HG03469 (cell line): ENCODE results near the gene TMC5.
"Not testable (repeated sequence)": the region's sequence is repeated elsewhere in the genome, so short reads cannot be mapped to it uniquely, and the experiment has no call there.

Source experiments
- ATAC-seq: cut with Tn5 transposase; IDR thresholded peaks from one replicate; pipeline ENCODE4 v1.9.1; 2021; ENCODE audit warnings: mild to moderate bottlenecking, moderate library complexity, moderate number of reproducible peaks; ENCODE audit not compliant: unreplicated experiment

The TMC5 gene

DNA sequence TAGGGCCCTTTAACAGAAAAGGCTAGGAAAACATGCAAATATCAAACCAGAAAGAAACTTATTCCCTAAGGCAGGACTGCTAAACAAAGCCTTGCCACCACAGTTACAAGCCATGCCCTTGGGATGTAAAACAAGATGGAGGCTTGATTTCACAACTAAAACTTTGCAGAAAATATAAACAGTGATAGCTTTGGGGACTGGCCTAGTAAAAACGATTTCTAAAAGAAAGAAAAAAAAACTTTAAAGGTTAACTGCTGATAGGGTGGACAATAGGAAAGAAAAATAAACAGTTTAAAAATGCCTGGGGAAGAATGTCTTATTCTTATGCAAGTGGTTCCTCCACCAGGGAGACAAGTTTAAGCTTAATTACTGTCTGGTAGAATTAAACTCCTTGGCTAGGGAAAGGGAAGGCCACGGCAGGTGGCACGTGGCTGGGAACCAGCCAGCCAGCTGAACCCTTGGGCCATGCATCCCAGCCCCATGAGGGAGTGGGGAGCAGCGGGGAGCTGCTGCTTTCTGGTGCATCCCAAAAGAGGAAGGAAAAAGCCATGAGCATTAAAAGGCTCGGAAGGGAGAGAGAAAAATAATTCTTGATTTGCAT lies 10.7 kb upstream of the TMC5 start:
- no peak for ATAC-seq

DNA sequence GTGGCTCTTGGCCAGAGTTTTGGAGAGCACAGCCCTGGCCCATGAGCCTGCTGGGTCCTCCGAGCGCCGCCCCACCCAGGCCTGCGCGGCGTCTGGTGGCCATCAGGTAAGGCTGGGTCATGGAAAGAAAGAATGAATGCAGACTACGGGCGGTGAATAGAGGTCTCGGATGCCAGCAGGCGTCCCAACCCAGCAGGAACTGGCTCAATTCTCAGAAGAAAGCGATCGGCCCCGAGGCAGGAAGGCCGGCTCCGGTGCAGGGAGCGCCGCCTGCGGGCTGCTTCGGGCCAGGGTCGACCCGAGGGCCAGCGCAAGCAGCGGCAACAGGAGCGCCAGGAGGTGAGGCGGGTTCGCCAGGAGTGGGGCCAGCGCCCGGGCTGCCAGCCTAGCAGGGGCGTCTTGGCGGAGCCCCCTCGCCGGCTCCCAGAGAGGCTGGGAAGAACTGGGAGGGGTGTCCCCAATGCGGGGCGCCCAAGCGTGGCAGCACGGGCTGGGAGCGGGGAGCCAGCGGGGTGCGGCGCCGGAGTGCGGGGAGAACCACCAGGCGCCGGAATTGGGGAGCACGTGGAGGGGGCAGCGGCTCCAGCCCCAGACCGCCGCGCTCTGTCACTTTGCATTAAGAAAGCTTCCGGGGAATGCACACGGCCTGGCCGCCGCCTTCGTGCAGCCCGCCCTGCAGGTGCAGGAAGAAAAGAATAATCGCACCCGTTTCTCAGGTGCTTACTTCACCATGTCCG lies 7.1 kb upstream of the TMC5 start:
- no peak for ATAC-seq

DNA sequence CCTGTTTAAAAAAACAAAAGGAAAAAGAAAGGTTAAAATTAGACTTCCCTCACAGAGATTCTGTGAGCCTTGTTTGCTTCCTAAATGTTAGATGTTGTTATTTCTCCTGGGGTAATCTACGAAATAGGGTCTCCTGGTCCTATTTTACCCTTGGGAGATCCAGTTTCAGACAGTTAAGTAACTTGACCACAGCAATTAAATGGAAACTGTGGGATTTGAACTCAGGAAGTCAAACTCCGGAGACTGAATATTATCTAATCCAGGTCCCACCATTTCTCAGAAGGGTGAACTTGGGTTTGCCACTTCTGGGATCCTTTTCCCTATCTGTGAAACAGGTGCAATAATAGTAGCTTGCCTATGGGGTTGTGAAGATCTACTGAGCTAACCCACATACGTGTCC lies 6.4 kb upstream of the TMC5 start:
- no peak for ATAC-seq

DNA sequence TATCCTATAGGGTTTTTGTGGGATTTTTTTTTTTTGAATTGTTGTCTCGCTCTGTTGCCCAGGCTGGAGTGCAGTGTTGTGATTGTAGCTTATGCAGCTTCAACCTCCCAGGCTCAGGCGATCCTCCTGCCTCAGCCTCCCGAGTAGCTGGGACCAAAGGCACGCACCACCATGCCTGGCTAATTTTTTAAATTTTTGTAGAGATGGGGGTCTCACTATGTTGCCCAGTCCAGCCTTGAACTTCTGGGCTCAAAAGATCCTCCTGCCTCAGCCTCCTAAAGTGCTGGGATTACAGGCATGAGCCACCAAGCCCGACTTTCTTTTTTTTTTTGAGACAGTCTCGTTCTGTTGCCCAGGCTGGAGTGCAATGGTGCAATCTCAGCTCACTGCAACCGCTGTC lies 5.6 kb upstream of the TMC5 start:
- not testable (repeated sequence) for ATAC-seq

DNA sequence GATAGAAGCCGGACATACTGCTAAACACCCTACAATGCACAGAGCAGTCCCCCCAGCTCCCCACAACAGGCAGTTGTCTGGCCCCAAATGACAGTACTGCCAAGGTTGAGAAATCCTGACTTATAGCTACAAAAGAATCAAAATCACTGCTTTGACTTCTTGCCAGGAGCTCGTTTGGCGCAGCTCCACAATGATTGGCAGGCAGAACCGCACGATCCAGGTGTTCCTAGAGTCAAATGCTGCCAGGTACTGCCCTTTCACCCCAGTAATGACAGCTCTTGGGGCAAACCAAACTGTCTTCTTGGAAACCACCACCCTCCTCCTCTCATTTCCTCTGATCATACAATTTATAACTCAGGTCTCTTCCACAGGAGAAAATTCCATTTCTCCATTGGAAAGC lies 2.2 kb upstream of the TMC5 start:
- no peak for ATAC-seq

DNA sequence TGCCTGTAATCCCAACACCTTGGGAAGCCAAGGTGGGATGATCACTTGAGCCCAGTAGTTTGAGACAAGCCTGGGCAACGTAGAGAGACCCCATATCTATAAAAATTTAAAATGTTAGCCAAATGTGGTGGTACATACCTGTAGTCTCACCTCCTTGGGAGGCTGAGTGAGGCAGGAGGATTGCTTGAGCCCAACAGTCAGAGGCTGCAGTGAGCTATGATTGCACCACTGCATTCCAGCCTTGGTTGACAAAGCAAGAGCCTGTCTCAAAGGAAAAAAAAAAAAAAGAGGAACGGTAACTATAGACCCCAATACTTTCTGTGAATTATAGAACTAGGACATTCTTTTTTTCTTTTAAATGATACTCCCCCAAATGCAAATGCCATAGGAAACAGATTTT lies 1.8 kb upstream of the TMC5 start:
- no peak for ATAC-seq

DNA sequence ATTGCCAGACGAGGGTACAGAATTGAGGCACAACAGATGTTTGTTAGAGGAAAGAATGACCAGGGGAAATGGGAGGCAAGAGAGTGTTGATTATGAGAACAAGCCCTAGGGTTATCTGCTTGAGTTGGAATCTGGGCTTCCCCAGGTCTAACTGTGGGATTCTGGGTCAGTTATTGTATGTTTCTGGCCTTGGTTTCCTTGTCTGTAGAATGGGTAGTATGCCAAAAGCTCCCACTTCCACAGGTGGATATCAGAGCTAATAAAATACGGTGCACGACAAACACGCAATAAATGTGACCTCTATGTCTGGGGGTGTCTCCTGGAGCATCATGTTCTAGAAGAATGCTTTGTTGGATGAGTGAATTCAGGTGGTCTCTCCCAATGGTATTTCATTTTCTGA lies 517 bp downstream of the TMC5 start:
- ATAC-seq, result no peak

DNA sequence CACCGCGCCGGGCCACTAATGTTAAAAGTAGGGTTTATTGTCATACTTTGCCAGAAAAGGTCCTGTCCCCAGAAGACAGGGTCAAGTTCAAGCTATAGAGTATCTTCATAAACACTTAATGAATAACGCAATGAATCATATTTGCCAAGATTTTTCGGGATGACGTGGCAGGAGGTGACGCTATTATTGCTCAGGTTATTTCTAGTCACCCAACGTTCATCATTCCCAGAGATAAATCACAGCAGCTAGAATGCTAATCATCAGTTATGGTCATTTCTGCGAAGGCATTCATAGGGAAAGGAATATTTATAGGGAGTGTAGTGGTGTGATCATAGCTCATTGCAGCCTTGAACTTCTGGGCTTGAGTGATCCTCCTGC lies 2.0 kb downstream of the TMC5 start:
- no peak for ATAC-seq

DNA sequence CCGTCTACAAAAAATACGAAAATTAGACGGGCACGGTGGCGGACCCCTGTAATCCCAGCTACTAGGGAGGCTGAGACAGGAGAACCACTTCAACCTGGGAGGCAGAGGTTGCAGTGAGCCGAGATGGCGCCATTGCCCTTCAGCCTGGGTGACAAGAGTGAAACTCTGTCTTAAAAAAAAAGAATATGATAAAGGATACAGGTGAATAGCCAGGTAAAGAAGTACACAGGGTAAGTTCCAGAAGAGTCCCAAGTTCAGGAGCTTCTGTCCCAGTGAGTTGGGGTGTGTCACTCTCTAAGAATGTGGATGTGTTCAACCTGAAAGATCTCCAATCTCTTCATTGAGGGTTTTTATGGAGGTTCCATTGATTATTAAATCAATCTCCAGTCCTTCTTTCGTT lies 6.8 kb downstream of the TMC5 start:
- ATAC-seq, result no peak

DNA sequence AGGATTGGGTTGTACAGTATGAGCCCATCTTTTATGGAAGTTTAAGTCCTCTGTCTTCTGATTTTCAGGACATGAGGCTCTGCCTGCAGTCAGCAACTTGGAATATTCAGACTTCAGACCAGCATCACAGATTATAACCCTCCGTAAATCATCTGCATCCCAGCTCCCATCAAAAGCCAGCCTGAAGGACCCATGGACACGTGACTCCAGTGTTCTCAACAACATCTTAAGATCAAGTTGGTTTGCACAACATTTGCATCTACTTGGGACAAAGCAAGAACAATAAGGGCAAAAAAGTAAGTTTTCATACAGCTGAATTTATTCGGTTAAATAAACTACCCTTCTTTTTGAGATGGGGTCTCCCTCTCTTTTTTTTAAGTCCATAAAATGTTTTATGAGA lies 12.7 kb downstream of the TMC5 start:
- no peak for ATAC-seq

DNA sequence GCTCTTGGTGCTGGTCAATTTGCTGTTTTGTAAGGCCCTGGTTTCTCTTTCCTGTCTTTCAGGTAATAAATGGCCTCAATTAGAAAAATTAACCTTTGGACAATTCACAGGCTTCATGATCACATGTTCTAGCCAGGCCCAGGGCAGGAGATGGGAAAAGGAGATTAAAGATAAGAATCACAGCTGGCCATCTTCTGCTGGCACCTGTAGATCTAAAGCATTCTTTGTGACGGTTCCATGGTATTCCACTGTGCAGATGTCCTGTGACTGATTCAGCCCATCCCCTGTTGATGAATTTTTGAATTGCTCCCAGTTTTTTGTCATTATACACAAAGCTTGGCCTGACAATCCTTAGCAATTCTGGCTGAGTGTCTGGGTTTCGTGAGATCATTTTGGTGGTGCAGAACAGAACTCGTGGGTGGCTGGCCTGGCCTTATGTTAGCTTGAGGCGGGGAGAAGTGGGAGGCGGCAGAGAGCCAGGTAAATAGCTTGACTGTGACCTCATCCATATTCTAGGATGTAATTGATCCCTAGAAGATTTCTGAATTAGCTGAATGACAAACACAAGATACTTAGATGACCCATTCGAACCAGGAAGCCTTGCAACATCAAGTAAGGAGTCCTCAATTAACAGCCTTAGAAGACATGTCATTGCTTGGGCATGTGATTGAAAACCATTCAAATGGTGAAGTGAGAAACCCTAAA lies 14.1 kb downstream of the TMC5 start:
- ATAC-seq, result no peak

DNA sequence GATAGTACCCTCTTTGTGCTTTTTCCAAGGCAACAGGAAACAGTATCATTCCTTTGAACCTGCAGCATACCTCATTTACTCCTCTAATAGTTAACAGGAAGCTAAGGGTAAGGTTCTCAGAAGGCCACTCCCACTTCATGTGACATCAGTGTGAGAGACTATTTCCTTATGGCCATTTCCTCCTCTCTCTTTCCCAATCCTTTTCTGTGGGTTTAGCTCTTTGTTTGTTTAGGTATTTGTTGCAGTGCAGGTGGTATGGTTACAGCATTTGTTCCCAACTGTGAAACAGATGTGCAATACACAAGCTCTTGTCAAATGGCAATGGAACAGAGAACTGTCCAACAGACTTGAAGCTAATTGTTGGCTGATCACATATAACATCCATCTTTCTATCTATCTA lies 14.7 kb downstream of the TMC5 start:
- no peak for ATAC-seq

DNA sequence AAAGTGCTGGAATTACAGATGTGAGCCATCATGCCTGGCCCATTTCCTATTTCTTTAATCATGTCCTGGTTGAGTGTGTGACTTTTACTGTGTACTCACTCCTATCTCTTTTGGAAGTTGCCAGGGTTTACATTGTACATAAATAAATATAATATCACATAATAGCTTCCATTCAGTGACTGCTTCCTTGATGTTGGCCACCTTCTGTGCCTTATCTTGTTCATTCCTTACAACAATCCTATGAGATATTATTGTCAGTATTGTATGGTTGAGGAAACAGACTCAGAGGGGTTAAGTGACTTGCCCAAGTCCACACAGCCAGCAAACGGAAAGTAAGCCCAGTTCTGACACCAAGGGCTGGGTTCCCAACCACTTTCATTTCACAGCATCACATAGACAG lies 16.9 kb downstream of the TMC5 start:
- ATAC-seq, result no peak

DNA sequence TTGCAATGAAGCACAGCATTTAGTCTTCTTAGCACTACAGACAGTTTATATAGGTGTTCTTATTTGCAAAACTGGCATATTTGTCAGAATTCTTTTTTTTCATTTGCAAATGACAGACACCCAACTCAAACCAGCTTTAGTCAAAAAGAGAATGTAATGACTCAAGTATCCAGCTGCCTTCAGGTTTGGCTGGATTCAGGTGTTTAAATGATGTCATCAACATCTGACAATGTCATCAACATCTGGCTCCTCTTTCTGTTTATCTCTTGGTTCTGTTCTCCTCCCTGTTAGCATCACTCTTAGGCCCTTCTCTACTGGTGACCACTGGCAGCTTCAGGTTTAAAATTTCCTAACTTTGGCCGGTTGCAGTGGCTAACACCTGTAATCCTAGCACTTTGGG lies 18.9 kb downstream of the TMC5 start:
- ATAC-seq, result no peak

DNA sequence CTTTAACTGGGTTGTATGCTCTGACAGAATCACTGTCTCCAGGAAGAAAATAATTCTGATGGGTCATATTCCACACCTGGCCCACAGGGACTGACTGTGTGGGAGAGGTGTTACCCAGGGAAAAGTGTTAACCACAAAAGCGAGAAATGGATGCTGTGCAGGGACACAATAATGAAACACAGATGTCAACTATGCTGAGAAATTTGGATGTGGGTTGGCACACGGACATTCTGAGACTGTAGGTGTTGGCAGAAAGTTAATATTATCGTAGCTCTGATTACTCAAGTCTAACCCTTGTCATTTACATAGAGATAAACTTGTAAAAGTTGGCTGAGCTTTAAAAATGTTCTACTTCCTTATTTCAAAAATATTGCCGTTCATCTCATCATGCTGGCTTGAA lies 19.6 kb downstream of the TMC5 start:
- no peak for ATAC-seq

DNA sequence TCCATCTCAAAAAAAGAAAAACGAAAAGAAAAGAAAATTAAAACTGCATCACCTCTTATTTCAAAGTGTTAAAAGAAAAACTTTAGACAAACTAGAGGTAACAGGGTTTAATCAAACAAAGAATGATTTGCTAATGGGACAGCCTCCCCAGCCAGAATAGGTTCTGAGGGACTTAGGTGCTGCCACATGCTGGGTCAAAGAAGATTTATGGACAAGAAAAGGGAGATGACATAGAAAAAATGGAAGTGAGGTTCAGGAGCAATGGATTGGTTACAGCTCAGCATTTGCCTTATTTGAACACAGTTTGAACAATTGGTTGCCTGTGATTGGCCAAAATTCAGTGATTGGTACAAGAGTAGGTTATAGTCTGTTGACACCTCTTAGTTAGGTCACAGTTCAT lies 21.1 kb downstream of the TMC5 start:
- no peak for ATAC-seq

DNA sequence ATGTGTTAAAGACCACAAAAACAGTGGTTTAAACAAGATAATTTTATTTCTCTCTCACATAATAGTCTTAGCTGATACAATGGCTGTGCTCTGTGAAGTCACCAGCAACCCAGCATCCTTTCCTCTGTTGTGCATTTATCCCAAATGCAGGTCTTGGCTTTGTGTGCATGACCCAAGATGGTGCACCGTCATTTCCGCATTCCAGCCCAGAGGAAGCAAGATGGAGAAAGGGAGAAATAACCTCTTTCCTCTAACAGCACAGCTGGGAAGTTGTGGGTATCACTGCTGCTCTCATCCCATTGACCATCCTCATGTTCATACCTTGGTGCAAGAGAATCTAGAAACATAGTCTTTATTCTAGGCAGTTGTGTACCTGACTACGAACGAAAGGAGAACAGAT lies 21.8 kb downstream of the TMC5 start:
- no peak for ATAC-seq

DNA sequence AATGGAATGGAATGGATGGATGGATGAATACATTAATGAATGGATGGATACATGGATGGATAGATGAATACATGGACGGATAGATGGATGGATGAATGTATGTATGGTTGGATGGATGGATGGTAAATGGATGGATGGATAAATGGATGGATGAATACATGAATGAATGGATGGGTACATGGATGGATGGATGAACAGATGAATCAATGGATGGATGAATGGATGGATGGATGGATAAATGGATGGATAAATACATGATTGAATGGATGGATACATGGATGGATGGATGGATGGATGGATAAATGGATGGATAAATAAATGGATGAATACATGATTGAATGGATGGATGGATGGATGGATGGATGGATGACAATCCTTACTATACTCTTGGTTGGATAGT lies 26.0 kb downstream of the TMC5 start:
- no peak for ATAC-seq

DNA sequence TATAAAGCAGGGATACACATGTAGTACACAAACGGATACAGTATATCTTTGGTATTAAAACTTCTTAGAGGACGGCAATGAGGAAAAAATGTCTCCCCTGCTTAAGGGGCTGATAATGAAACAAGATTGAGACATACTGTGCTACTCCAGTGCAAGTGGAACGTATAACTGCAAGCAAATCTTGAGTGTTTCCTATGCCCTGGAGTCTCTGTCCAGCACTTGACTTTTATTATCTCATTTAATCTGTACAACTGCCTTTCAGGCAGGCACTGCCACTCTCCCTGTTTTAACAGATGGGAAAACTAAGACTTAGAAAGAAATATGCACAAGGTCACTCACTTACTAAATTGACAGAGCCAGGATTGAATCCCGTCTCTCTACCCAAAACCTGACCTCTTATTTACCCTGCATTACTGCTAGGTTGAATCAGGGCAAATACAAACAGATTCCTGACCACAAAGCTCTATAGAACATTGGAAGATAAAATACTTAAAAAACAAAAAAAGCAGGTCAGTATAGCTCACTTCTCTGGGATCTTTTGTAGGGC lies 28.7 kb downstream of the TMC5 start:
- ATAC-seq, result no peak

DNA sequence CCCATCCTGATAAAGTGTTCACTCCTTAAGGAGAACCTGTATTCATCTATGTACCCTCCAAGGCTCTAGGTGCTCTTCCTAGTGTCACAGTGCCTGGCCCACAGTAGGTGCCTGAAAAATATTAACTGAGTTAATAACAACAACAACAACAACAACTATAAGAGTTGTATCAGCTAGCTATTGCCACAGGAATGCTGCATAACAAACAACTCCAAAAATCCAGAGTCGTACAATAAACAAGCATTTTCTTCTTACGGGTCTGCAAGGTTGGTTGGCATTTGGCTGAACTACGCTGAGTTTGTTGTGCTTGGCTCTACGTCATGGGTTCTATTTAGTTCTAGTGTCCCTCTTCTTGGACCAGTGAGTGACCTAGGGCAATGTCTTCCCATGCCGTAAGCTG lies 29.2 kb downstream of the TMC5 start:
- ATAC-seq, result no peak

DNA sequence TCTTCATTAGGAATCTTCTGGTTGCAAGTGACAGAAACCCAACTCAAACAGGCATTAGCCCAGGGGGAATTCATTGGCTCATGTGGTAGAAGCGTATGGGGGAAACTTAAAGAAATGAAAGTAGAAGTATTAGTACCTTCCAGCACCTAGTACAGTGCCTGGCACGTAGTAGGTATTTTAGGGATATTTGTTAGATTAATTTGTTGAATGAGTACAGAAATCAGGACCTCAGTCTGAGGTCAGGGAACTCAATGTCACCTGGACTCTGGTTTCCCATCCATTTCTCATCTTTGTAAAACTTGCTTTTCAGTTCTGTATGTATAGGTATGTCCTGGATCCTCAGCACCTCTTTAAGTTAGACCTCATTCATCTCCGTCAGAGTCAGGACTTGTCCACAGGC lies 32.5 kb downstream of the TMC5 start:
- ATAC-seq, result no peak

DNA sequence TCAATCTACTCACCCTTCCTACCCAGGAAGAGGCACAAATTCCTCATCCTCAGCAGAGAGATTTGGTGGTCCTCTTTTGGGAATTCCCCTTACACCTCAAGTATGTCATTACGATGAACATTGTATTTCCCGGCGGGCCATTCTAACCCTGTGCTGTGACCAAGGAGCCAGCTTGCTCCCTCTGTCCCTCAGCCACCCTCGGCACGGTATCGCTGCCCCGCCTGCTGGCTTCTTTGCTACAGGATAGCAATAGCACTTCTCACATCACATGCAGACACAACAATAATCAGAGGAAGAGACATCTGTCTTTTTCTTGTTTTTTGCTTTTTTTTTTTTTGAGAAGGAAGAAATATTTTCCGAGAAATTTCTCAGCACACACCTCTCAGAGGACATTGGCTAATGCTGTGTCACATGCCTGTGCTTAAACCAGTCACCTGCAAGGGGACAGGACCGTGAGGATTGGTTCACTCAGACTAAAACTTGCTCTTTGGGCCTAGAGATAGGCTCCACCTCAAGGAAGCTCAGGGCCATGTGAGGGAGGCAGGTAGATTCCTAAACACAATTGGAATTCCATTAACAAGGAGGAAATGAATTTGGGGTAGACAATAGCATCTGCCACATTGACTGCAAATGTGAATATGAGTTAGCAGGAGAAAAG lies 41.2 kb downstream of the TMC5 start:
- ATAC-seq, result no peak
